ENCODE results near the gene EMX1.

DNA sequence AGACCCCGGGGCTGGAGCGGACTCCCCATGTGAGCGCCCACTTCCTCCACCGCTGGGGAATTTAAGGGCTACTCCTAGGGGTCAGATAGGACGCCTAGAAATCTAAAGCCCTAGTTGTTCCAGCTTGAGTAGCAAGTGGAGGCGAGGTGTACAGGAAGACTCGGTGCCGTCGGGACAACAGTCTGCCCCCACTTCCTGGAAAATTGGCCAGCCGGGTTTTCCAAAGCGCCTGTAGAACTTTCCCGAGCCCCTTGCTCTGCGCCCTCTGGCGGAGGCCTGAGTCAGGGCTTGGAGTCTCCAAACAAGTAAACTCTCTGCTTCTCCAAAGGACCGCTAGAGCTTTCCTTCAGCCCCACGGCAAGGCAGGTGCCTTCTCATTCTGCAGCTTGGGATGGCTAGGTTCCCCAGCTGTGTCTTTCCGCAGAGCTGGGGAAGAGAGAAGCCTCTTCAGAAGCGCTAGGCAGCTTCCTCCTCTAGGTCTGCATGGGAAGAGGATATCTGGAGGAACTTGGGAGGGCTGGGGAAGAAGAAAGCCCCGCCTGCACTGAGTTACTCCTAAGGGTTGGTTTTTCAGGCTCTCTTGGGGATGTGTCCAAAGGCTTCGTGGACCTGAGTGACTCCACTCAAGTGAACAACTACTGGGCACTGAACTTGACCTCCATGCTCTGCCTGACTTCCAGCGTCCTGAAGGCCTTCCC is 29.4 kb upstream of the EMX1 start:
- TF ChIP-seq, protein P1, sequence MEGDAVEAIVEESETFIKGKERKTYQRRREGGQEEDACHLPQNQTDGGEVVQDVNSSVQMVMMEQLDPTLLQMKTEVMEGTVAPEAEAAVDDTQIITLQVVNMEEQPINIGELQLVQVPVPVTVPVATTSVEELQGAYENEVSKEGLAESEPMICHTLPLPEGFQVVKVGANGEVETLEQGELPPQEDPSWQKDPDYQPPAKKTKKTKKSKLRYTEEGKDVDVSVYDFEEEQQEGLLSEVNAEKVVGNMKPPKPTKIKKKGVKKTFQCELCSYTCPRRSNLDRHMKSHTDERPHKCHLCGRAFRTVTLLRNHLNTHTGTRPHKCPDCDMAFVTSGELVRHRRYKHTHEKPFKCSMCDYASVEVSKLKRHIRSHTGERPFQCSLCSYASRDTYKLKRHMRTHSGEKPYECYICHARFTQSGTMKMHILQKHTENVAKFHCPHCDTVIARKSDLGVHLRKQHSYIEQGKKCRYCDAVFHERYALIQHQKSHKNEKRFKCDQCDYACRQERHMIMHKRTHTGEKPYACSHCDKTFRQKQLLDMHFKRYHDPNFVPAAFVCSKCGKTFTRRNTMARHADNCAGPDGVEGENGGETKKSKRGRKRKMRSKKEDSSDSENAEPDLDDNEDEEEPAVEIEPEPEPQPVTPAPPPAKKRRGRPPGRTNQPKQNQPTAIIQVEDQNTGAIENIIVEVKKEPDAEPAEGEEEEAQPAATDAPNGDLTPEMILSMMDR (conservative IDR thresholded peaks at IDR 0.05), result peak; percentile 92
- TF ChIP-seq EZH2 (IDR thresholded peaks at IDR 0.05; ENCODE audit: low read depth), result no peak
